ENCODE data around the gene DNAH7. TPM values are rescaled to one million over a fixed set of nuclear protein-coding genes. Genes with fewer than 3 reads are reported as not detected.

Gene DNAH7
- total RNA-seq, 6 donors from 2014 or later = 1.6 to 33.5 (median 7.8) TPM

- no peaks in the 10 kb centered on the region for H3K4me1 ChIP-seq
- H3K9me3 ChIP-seq = no peaks in the 10 kb centered on the region
- no peaks in the 10 kb centered on the region for H3K27me3 ChIP-seq
- no peak overlapping the region for H3K27ac ChIP-seq
- DNase-seq (no peak), ATAC-seq (ENCODE audit: low FRiP score in 2 of 2) (no peak)
- no peak overlapping the region for H3K4me3 ChIP-seq
- 71 to 73% methylated on average over 5 of the region's 5 CpGs for WGBS, 2 donors
- H3K36me3 ChIP-seq = no peaks in the 10 kb centered on the region
- no peak for TF ChIP-seq CTCF (IDR thresholded peaks at IDR 0.05)
- TF ChIP-seq POLR2A (IDR thresholded peaks at IDR 0.05) = no peak
- TF ChIP-seq POLR2AphosphoS5 (IDR thresholded peaks at IDR 0.05) = no peak
- TF ChIP-seq EP300 (IDR thresholded peaks at IDR 0.05) = no peak
Measured at GRCh38 chr2:195961873-195962272, 106.8 kb downstream of the DNAH7 start.

- H3K9me3 ChIP-seq = no peaks in the 10 kb centered on the region
- H3K4me3 ChIP-seq = no peak overlapping the region
- ATAC-seq (ENCODE audit: low FRiP score in 2 of 2) (no peak), DNase-seq (no peak)
- TF ChIP-seq POLR2A (IDR thresholded peaks at IDR 0.05) (no peak), CTCF (IDR thresholded peaks at IDR 0.05) (no peak), POLR2AphosphoS5 (IDR thresholded peaks at IDR 0.05) (no peak), EP300 (IDR thresholded peaks at IDR 0.05) (no peak)
- H3K4me1 ChIP-seq = no peaks in the 10 kb centered on the region
- WGBS, 2 donors = 92 to 100% methylated on average over 2 of the region's 2 CpGs
- no peak overlapping the region for H3K27ac ChIP-seq
- H3K27me3 ChIP-seq = no peaks in the 10 kb centered on the region
- no peaks in the 10 kb centered on the region for H3K36me3 ChIP-seq
Measured at GRCh38 chr2:195959341-195959740, 109.3 kb downstream of the DNAH7 start.

GRCh38 chr2:195956725-195957124, 111.9 kb downstream of the DNAH7 start:
- 92% methylated on average over 3 of the region's 3 CpGs for WGBS, 2 donors
- Histone ChIP-seq H3K4me3 (no peak overlapping the region), H3K4me1 (no peaks in the 10 kb centered on the region), H3K36me3 (no peaks in the 10 kb centered on the region), H3K27me3 (no peaks in the 10 kb centered on the region), H3K9me3 (peaks cover 0 to 8% (median 0%) of the 10 kb centered on the region in 4 donors), H3K27ac (no peak overlapping the region)
- TF ChIP-seq CTCF (IDR thresholded peaks at IDR 0.05) (no peak), POLR2AphosphoS5 (IDR thresholded peaks at IDR 0.05) (no peak), EP300 (IDR thresholded peaks at IDR 0.05) (no peak), POLR2A (IDR thresholded peaks at IDR 0.05) (no peak)
- no peak for ATAC-seq (ENCODE audit: low FRiP score in 2 of 2)
- no peak for DNase-seq

- H3K9me3 ChIP-seq = no peaks in the 10 kb centered on the region
- no peak overlapping the region for H3K4me3 ChIP-seq
- DNase-seq (no peak), ATAC-seq (ENCODE audit: low FRiP score in 2 of 2) (no peak)
- H3K36me3 ChIP-seq = no peaks in the 10 kb centered on the region
- H3K27me3 ChIP-seq = no peaks in the 10 kb centered on the region
- no peaks in the 10 kb centered on the region for H3K4me1 ChIP-seq
- no peak overlapping the region for H3K27ac ChIP-seq
- TF ChIP-seq POLR2A (IDR thresholded peaks at IDR 0.05) = no peak
- TF ChIP-seq POLR2AphosphoS5 (IDR thresholded peaks at IDR 0.05) = no peak
- TF ChIP-seq CTCF (IDR thresholded peaks at IDR 0.05) = no peak
- no peak for TF ChIP-seq EP300 (IDR thresholded peaks at IDR 0.05)
Measured at GRCh38 chr2:195945056-195945455, 123.6 kb downstream of the DNAH7 start.

- Histone ChIP-seq H3K4me1 (no peaks in the 10 kb centered on the region), H3K36me3 (no peaks in the 10 kb centered on the region), H3K4me3 (no peak overlapping the region), H3K27ac (no peak overlapping the region), H3K27me3 (no peaks in the 10 kb centered on the region), H3K9me3 (no peaks in the 10 kb centered on the region)
- DNase-seq = no peak
- TF ChIP-seq POLR2A (IDR thresholded peaks at IDR 0.05) (no peak), EP300 (IDR thresholded peaks at IDR 0.05) (no peak)
- no peak for ATAC-seq (ENCODE audit: low FRiP score in 2 of 2)
Measured at GRCh38 chr2:195937176-195937575, 131.5 kb downstream of the DNAH7 start.
